ENCODE measurements around the gene SEC22A. TPM values are rescaled to one million over a fixed set of nuclear protein-coding genes. Genes with fewer than 3 reads are reported as not detected.

Gene SEC22A
- total and polyA plus RNA-seq, 7 donors = 5.8 to 47.2 (median 17.8) TPM

DNA sequence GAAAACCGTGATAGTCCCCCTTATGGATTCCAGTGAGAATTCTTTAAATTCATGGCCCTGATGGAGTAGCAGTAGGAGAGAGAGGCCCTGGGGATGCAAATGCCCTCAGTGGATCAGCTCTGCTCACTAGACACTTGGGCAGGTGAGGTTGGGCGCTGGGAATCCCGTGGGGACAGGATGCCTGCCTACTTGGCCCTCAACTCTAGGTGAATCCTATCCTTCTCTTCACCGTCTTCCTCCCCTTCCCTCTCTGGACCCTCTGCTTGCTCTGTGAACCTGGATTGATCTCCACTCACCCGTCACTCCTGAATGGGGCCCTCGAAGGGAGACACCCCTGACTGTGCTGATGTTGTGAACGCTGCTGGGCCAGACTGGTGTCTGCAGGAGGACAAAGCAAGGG lies 77.4 kb downstream of the SEC22A start:
- Histone ChIP-seq H3K27me3 (no peaks in the 10 kb centered on the region), H3K4me1 (no peaks in the 10 kb centered on the region), H3K36me3 (peaks cover 0 to 31% (median 9%) of the 10 kb centered on the region in 4 donors), H3K9me3 (no peaks in the 10 kb centered on the region), H3K4me3 (no peak overlapping the region), H3K27ac (no peak overlapping the region)
- DNase-seq = no peak
- WGBS, 2 donors = 81 to 87% methylated on average over 7 of the region's 7 CpGs
- TF ChIP-seq, protein P1, sequence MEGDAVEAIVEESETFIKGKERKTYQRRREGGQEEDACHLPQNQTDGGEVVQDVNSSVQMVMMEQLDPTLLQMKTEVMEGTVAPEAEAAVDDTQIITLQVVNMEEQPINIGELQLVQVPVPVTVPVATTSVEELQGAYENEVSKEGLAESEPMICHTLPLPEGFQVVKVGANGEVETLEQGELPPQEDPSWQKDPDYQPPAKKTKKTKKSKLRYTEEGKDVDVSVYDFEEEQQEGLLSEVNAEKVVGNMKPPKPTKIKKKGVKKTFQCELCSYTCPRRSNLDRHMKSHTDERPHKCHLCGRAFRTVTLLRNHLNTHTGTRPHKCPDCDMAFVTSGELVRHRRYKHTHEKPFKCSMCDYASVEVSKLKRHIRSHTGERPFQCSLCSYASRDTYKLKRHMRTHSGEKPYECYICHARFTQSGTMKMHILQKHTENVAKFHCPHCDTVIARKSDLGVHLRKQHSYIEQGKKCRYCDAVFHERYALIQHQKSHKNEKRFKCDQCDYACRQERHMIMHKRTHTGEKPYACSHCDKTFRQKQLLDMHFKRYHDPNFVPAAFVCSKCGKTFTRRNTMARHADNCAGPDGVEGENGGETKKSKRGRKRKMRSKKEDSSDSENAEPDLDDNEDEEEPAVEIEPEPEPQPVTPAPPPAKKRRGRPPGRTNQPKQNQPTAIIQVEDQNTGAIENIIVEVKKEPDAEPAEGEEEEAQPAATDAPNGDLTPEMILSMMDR (IDR thresholded peaks at IDR 0.05) = no peak
- peak in 1 of 4 donors; percentile 14 for TF ChIP-seq POLR2AphosphoS5 (IDR thresholded peaks at IDR 0.05)
- intact Hi-C loops (cut with DNase I) = no loop called here

DNA sequence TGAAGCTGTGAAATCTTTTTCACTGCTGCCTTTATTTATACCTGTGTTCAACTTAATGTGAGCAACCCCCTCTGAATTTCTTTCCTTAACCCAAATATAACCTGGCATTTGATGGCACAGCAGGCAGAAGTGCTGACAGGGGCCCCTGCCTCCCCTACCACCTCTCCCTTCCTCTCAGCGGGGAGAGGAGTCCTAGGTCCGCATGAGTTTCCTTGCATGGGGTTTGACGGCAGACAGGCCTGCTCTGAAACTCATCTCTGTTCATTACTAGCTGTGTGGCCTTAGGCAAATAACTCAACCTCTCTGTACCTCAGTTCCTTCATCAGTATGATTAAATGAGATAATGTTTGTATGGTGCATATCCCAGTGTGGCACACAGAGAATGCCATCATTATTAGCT lies 79.7 kb downstream of the SEC22A start:
- Histone ChIP-seq H3K27me3 (no peaks in the 10 kb centered on the region), H3K9me3 (no peaks in the 10 kb centered on the region), H3K4me3 (no peak overlapping the region), H3K36me3 (peaks cover 12 to 54% (median 29%) of the 10 kb centered on the region in 4 donors), H3K27ac (no peak overlapping the region), H3K4me1 (no peaks in the 10 kb centered on the region)
- 93 to 96% methylated on average over 3 of the region's 3 CpGs for WGBS, 2 donors
- TF ChIP-seq, protein P1 (IDR thresholded peaks at IDR 0.05) = no peak
- TF ChIP-seq POLR2A (IDR thresholded peaks at IDR 0.05) = no peak
- no peak for TF ChIP-seq EP300 (IDR thresholded peaks at IDR 0.05)
- TF ChIP-seq POLR2AphosphoS5 (IDR thresholded peaks at IDR 0.05) = no peak
- intact Hi-C loops (cut with DNase I) = no loop called here
- no peak for DNase-seq

DNA sequence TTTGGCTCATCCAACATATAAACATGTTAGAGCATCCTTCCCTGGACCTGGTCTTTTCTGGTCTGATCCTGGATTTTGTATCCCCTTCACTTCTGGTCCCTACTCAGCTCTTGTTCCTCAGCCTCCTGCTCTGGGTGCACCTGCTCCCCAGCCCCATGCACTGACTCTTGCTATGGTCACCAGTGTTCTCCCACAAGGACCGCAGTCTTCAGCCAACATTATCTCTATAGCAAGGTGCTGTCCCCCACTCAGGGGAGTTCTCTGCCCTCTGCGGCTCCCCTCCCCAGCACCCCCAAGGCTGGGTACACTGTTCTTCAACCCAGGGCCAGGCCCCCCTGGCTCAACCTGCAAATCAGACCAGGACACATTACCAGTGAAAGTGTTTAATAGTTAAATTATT lies 80.2 kb downstream of the SEC22A start:
- no peak for TF ChIP-seq EP300 (IDR thresholded peaks at IDR 0.05)
- TF ChIP-seq POLR2AphosphoS5 (IDR thresholded peaks at IDR 0.05) = no peak
- TF ChIP-seq, protein P1 (IDR thresholded peaks at IDR 0.05) = no peak
- TF ChIP-seq POLR2A (IDR thresholded peaks at IDR 0.05) = no peak
- WGBS, 2 donors = 94 to 97% methylated on average over 2 of the region's 2 CpGs
- Histone ChIP-seq H3K36me3 (peaks cover 12 to 59% (median 32%) of the 10 kb centered on the region in 4 donors), H3K4me1 (no peaks in the 10 kb centered on the region), H3K27ac (no peak overlapping the region), H3K9me3 (no peaks in the 10 kb centered on the region), H3K4me3 (no peak overlapping the region), H3K27me3 (no peaks in the 10 kb centered on the region)
- intact Hi-C loops (cut with DNase I) = no loop called here
- peak; percentile 47 for DNase-seq

DNA sequence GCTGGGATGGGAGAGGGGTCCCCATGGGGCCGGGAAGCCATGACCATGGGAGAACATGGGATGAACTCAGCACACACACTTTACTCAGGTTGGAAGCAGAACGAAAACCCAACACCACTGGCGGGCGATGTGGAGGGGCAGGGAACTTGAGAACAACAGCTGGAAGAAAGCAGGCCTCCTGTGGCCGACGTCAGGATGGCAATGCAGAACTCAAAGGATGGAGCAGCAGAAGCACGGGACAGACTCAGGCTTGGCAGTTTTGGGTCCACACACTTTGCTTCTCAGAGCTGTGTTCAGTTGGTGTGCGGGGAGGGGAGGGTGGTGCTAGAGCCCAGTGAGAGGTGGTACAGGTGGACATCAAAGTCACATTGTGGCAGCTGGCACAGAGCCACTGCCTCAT lies 80.7 kb downstream of the SEC22A start:
- no peak for DNase-seq
- TF ChIP-seq EP300 (IDR thresholded peaks at IDR 0.05) (no peak), POLR2AphosphoS5 (IDR thresholded peaks at IDR 0.05) (no peak), POLR2A (IDR thresholded peaks at IDR 0.05) (no peak)
- TF ChIP-seq, protein P1 (IDR thresholded peaks at IDR 0.05) = no peak
- intact Hi-C loops (cut with DNase I) = no loop called here
- no peak overlapping the region for H3K4me3 ChIP-seq
- no peaks in the 10 kb centered on the region for H3K27me3 ChIP-seq
- H3K4me1 ChIP-seq = no peaks in the 10 kb centered on the region
- no peak overlapping the region for H3K27ac ChIP-seq
- 88% methylated on average over 8 of the region's 8 CpGs for WGBS, 2 donors
- no peaks in the 10 kb centered on the region for H3K9me3 ChIP-seq
- H3K36me3 ChIP-seq = peaks cover 12 to 64% (median 32%) of the 10 kb centered on the region in 4 donors

DNA sequence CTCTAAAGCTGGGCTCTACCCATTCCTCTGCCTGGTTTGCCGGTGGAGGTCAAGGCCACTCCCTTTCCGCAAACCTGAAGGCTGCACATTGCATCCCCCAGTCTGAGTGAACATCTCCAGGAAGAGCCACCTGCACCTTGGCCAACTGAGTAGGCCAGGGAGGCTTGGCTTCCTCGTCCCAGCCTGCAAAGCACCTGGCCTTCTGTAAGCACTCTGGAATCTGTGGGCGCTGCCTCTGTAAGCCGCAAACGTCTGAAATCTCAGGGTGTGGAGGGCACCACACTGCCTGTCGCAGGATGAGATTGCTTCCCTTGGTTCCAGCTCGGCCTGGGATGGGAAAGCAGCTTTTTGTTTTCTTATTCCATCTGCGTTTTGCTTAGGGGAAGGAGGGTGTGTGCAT lies 81.3 kb downstream of the SEC22A start:
- no peak overlapping the region for H3K4me3 ChIP-seq
- H3K27ac ChIP-seq = no peak overlapping the region
- no peaks in the 10 kb centered on the region for H3K4me1 ChIP-seq
- H3K36me3 ChIP-seq = peaks cover 12 to 70% (median 37%) of the 10 kb centered on the region in 4 donors
- 80 to 86% methylated on average over 9 of the region's 9 CpGs for WGBS, 2 donors
- H3K27me3 ChIP-seq = no peaks in the 10 kb centered on the region
- intact Hi-C loops (cut with DNase I) = no loop called here
- H3K9me3 ChIP-seq = no peaks in the 10 kb centered on the region
- DNase-seq = no peak
- TF ChIP-seq, protein P1 (IDR thresholded peaks at IDR 0.05) = no peak
- TF ChIP-seq EP300 (IDR thresholded peaks at IDR 0.05) (no peak), POLR2AphosphoS5 (IDR thresholded peaks at IDR 0.05) (no peak), POLR2A (IDR thresholded peaks at IDR 0.05) (no peak)
